H9 (cell line): ENCODE data around the gene PLB1. TPM values are rescaled to one million over a fixed set of nuclear protein-coding genes. Genes with fewer than 3 reads are reported as not detected.

Source experiments
- DNase-seq: peaks from one replicate; pipeline ENCODE4 v3.0.0-alpha.2; 2017
- H2AFZ ChIP-seq: one replicate; pipeline ENCODE4 v1.6.1; 2013; ENCODE audit warnings: mild to moderate bottlenecking, low read length, control low read depth, moderate library complexity
- H2AK5ac ChIP-seq: 2 replicates; pipeline ENCODE4 v1.6.1; 2013; ENCODE audit warnings: low read length, control low read depth, mixed read lengths; ENCODE audit not compliant: insufficient read length
- H2BK120ac ChIP-seq: one replicate; pipeline ENCODE4 v1.6.1; 2013; ENCODE audit warnings: low read depth, mild to moderate bottlenecking, low read length, control low read depth, inconsistent platforms; ENCODE audit not compliant: poor library complexity, severe bottlenecking
- H2BK12ac ChIP-seq: 2 replicates; pipeline ENCODE4 v1.6.1; 2013; ENCODE audit warnings: low read length, control low read depth, mixed read lengths, low read depth; ENCODE audit not compliant: insufficient read length
- H2BK15ac ChIP-seq: 2 replicates; pipeline ENCODE4 v1.6.1; 2013; ENCODE audit warnings: low read depth, low read length, control low read depth
- H2BK20ac ChIP-seq: one replicate; pipeline ENCODE4 v1.6.1; 2013; ENCODE audit warnings: low read depth, mild to moderate bottlenecking, low read length, control low read depth, inconsistent platforms; ENCODE audit not compliant: poor library complexity, severe bottlenecking
- H2BK5ac ChIP-seq: 2 replicates; pipeline ENCODE4 v1.6.1; 2013; ENCODE audit warnings: low read length, control low read depth, mixed read lengths; ENCODE audit not compliant: insufficient read length
- H3K14ac ChIP-seq: 2 replicates; pipeline ENCODE4 v1.6.1; 2013; ENCODE audit warnings: low read length, control low read depth; ENCODE audit not compliant: insufficient read depth
- H3K18ac ChIP-seq: 2 replicates; pipeline ENCODE4 v1.6.1; 2013; ENCODE audit warnings: low read depth, mild to moderate bottlenecking, mixed read lengths, low read length, control low read depth; ENCODE audit not compliant: insufficient read length
- H3K23ac ChIP-seq: 2 replicates; pipeline ENCODE4 v1.6.1; 2013; ENCODE audit warnings: low read length, control low read depth, mixed read lengths, low read depth; ENCODE audit not compliant: insufficient read length
- H3K23me2 ChIP-seq: 2 replicates; pipeline ENCODE4 v1.6.1; 2013; ENCODE audit warnings: low read depth, mild to moderate bottlenecking, mixed read lengths, low read length, control low read depth; ENCODE audit not compliant: insufficient read length, poor library complexity, severe bottlenecking
- H3K27ac ChIP-seq: 2 replicates; pipeline ENCODE4 v1.5.1; 2013; ENCODE audit warnings: low read length, control low read depth, mixed read lengths, low read depth; ENCODE audit not compliant: insufficient read length
- H3K27me3 ChIP-seq: 2 replicates; pipeline ENCODE4 v1.6.1; 2013; ENCODE audit warnings: low read length, control low read depth, inconsistent platforms; ENCODE audit not compliant: insufficient read depth
- H3K4ac ChIP-seq: 2 replicates; pipeline ENCODE4 v1.6.1; 2013; ENCODE audit warnings: low read depth, mild to moderate bottlenecking, control low read depth, inconsistent platforms, low read length, moderate library complexity
- H3K4me1 ChIP-seq: 2 replicates; pipeline ENCODE4 v1.6.1; 2013; ENCODE audit warnings: low read length, control low read depth, inconsistent platforms; ENCODE audit not compliant: insufficient read depth
- H3K4me2 ChIP-seq: 2 replicates; pipeline ENCODE4 v1.6.1; 2013; ENCODE audit warnings: low read length, control low read depth, mixed read lengths; ENCODE audit not compliant: insufficient read length, insufficient read depth
- H3K56ac ChIP-seq: 2 replicates; pipeline ENCODE4 v1.6.1; 2013; ENCODE audit warnings: low read depth, mild to moderate bottlenecking, mixed read lengths, low read length, control low read depth; ENCODE audit not compliant: insufficient read length
- H3K79me1 ChIP-seq: 2 replicates; pipeline ENCODE4 v1.6.1; 2013; ENCODE audit warnings: low read depth, mild to moderate bottlenecking, moderate library complexity, low read length, control low read depth, inconsistent platforms; ENCODE audit not compliant: insufficient read depth, poor library complexity, severe bottlenecking
- H3K79me2 ChIP-seq: 2 replicates; pipeline ENCODE4 v1.6.1; 2013; ENCODE audit warnings: low read length, control low read depth, inconsistent platforms; ENCODE audit not compliant: insufficient read depth
- H3K9ac ChIP-seq: 2 replicates; pipeline ENCODE4 v1.6.1; 2013; ENCODE audit warnings: low read length, control low read depth, mixed read lengths; ENCODE audit not compliant: insufficient read length; ENCODE audit errors: extremely low read depth
- H3K9me3 ChIP-seq: one replicate; pipeline ENCODE4 v1.6.1; 2013; ENCODE audit warnings: low read depth, low read length, inconsistent platforms; ENCODE audit not compliant: control insufficient read depth
- H3T11ph ChIP-seq: one replicate; pipeline ENCODE4 v1.6.1; 2013; ENCODE audit warnings: mild to moderate bottlenecking, low read length, control low read depth, inconsistent platforms
- H4K20me1 ChIP-seq: one replicate; pipeline ENCODE4 v1.6.1; 2013; ENCODE audit not compliant: control insufficient read depth, insufficient read length, insufficient read depth
- H4K5ac ChIP-seq: 2 replicates; pipeline ENCODE4 v1.6.1; 2013; ENCODE audit warnings: low read depth, mild to moderate bottlenecking, mixed read lengths, low read length, control low read depth; ENCODE audit not compliant: insufficient read length
- H4K8ac ChIP-seq: replicated peaks from 2 replicates; pipeline ENCODE4 v1.6.1; 2013; ENCODE audit warnings: low read length, control low read depth, mixed read lengths, low read depth; ENCODE audit not compliant: insufficient read length
- H4K91ac ChIP-seq: 2 replicates; pipeline ENCODE4 v1.6.1; 2013; ENCODE audit warnings: low read depth, mild to moderate bottlenecking, moderate library complexity, mixed read lengths, low read length, control low read depth; ENCODE audit not compliant: insufficient read length
- H3K27ac Mint-ChIP-seq, 3 experiments: 2 replicates in 2 of 3; 3 replicates in 1 of 3; pipeline ENCODE4 v1.8.0; 2020 to 2021; ENCODE audit warnings: mixed read lengths in 3 of 3, mild to moderate bottlenecking in 1 of 3, moderate library complexity in 1 of 3
- H3K27me3 Mint-ChIP-seq: 2 replicates; pipeline ENCODE4 v1.8.0; 2021; ENCODE audit warnings: low read depth, mild to moderate bottlenecking, moderate library complexity, mixed read lengths
- H3K36me3 Mint-ChIP-seq, 3 experiments: 2 replicates in 2 of 3; 3 replicates in 1 of 3; pipeline ENCODE4 v1.8.0; 2020 to 2021; ENCODE audit warnings: low read depth in 3 of 3, mixed read lengths in 3 of 3; ENCODE audit not compliant: insufficient read depth in 1 of 3
- H3K4me1 Mint-ChIP-seq, 2 experiments: 2 replicates each; pipeline ENCODE4 v1.8.0; 2020; ENCODE audit warnings: mixed read lengths in 2 of 2
- H3K4me3 Mint-ChIP-seq, 2 experiments: 2 replicates in 1 of 2; 3 replicates in 1 of 2; pipeline ENCODE4 v1.8.0; 2020 to 2021; ENCODE audit warnings: mild to moderate bottlenecking in 2 of 2, mixed read lengths in 2 of 2, moderate library complexity in 1 of 2
- H3K9me3 Mint-ChIP-seq, 2 experiments: 2 replicates in 1 of 2; 3 replicates in 1 of 2; pipeline ENCODE4 v1.8.0; 2020; ENCODE audit warnings: mild to moderate bottlenecking in 2 of 2, mixed read lengths in 2 of 2, moderate library complexity in 1 of 2
- CTCF ChIP-seq: fragments of 200-600 bp; sonication (generic); conservative IDR thresholded peaks from 3 replicates; pipeline ENCODE4 v1.8.0; 2021; ENCODE audit warnings: antibody characterized with exemption, mild to moderate bottlenecking
- total RNA-seq: library from RNA; stranded (reverse); gene quantifications from 2 replicates; pipeline ENCODE4 v1.2.1, GENCODE V29; 2021

The PLB1 gene
- total RNA-seq, 1 experiment from 2014 or later: not detected

- no peak overlapping the region for H2BK5ac ChIP-seq
- H3K4me1 Mint-ChIP-seq: no peaks in the 10 kb centered on the region
Observed at GRCh38 chr2:28462122-28462521, 33.7 kb upstream of the PLB1 start.

More at GRCh38 chr2:28462122-28462521, 33.7 kb upstream of the PLB1 start:
- Histone ChIP-seq H3K27ac (no peak overlapping the region), H2AFZ (no peak overlapping the region), H3K4ac (no peak overlapping the region), H4K20me1 (no peaks in the 10 kb centered on the region), H2AK5ac (no peak overlapping the region), H3K14ac (no peak overlapping the region), H2BK20ac (no peak overlapping the region), H2BK120ac (no peak overlapping the region), H3K4me2 (no peak overlapping the region), H3K27me3 (no peaks in the 10 kb centered on the region), H2BK12ac (no peak overlapping the region), H2BK15ac (no peak overlapping the region), H3K23ac (no peak overlapping the region), H3K79me1 (no peaks in the 10 kb centered on the region), H3K56ac (no peak overlapping the region), H4K5ac (no peak overlapping the region), H3K9ac (no peak overlapping the region), H3T11ph (no peak overlapping the region), H3K4me1 (no peaks in the 10 kb centered on the region), H4K91ac (no peak overlapping the region), H3K9me3 (no peaks in the 10 kb centered on the region), H4K8ac (no peak overlapping the region), H3K23me2 (no peaks in the 10 kb centered on the region), H3K18ac (no peak overlapping the region), H3K79me2 (no peaks in the 10 kb centered on the region)
- no peak for DNase-seq
- Mint-ChIP-seq H3K4me3 (no peak overlapping the region), H3K9me3 (peaks cover 10 to 11% of the 10 kb centered on the region in 2 experiments; a peak in 3 of 5 replicates), H3K36me3 (peaks cover 0 to 9% (median 0%) of the 10 kb centered on the region in 3 experiments; a peak in 2 of 7 replicates), H3K27me3 (peaks cover 4% of the 10 kb centered on the region), H3K27ac (no peak overlapping the region)
- no peak for TF ChIP-seq CTCF
